HepG2 (cell line): ENCODE measurements around the gene NEURL2. TPM values are rescaled to one million over a fixed set of nuclear protein-coding genes. Genes with fewer than 3 reads are reported as not detected.

Experiments
- BATF2 ChIP-seq: sonication (generic); formaldehyde crosslinking; IDR thresholded peaks from 2 replicates; pipeline ENCODE4 v1.8.0; 2022; ENCODE audit warnings: mild to moderate bottlenecking, missing genetic modification reagents, moderate library complexity
- BHLHE40 ChIP-seq: IDR thresholded peaks from 2 replicates; pipeline ENCODE4 v1.6.1; 2011; ENCODE audit warnings: low read length, improper control_type of control experiment
- FOXA3 ChIP-seq: IDR thresholded peaks from 2 replicates; pipeline ENCODE4 v1.6.1; 2016; ENCODE audit warnings: missing genetic modification reagents, missing compliant biosample characterization
- FOXK2 ChIP-seq: fragments of 450-650 bp; IDR thresholded peaks from 2 replicates; pipeline ENCODE4 v1.6.1; 2016
- GMEB2 ChIP-seq: IDR thresholded peaks from 2 replicates; pipeline ENCODE4 v1.6.1; 2016; ENCODE audit warnings: missing biosample characterization, missing genetic modification reagents, low read depth
- HDAC1 ChIP-seq: sonication (generic); formaldehyde crosslinking; IDR thresholded peaks from 2 replicates; pipeline ENCODE4 v1.5.1; 2020; ENCODE audit warnings: mild to moderate bottlenecking, missing genetic modification reagents
- HDAC2 ChIP-seq: sonication (generic); formaldehyde crosslinking; IDR thresholded peaks from 2 replicates; pipeline ENCODE4 v1.4.0; 2020; ENCODE audit warnings: missing genetic modification reagents
- KLF15 ChIP-seq: sonication (generic); formaldehyde crosslinking; IDR thresholded peaks from 2 replicates; pipeline ENCODE4 v1.8.1; 2023; ENCODE audit warnings: borderline replicate concordance, mild to moderate bottlenecking, inconsistent platforms, missing genetic modification reagents, mixed read lengths
- MED1 ChIP-seq: sonication (generic); formaldehyde crosslinking; IDR thresholded peaks from 2 replicates; pipeline ENCODE4 v1.4.0; 2020; ENCODE audit warnings: missing genetic modification reagents
- MLXIP ChIP-seq: sonication (generic); formaldehyde crosslinking; IDR thresholded peaks from 2 replicates; pipeline ENCODE4 v1.9.0; 2021; ENCODE audit warnings: missing genetic modification reagents, borderline replicate concordance
- MZF1 ChIP-seq: sonication (generic); formaldehyde crosslinking; IDR thresholded peaks from 2 replicates; pipeline ENCODE4 v1.8.1; 2023; ENCODE audit warnings: mild to moderate bottlenecking, missing genetic modification reagents, borderline replicate concordance
- NCOR1 ChIP-seq: fragments of 200-600 bp; sonication (generic); IDR thresholded peaks from 2 replicates; pipeline ENCODE4 v1.7.0; 2017; ENCODE audit warnings: antibody characterized with exemption, low read length, borderline replicate concordance
- PAF1 ChIP-seq: IDR thresholded peaks from 2 replicates; pipeline ENCODE4 v1.6.1; 2016; ENCODE audit warnings: missing genetic modification reagents, missing compliant biosample characterization
- PPARG ChIP-seq: conservative IDR thresholded peaks from 2 replicates; pipeline ENCODE4 v1.6.1; 2016; ENCODE audit warnings: missing biosample characterization, missing genetic modification reagents
- PTBP1 ChIP-seq: fragments of 200-400 bp; formaldehyde crosslinking; IDR thresholded peaks from 2 replicates; pipeline ENCODE4 v1.6.1; 2018; ENCODE audit warnings: low read length, low read depth; ENCODE audit not compliant: poor library complexity, severe bottlenecking
- RARA ChIP-seq: IDR thresholded peaks from 2 replicates; pipeline ENCODE4 v1.6.1; 2016; ENCODE audit warnings: missing genetic modification reagents, missing compliant biosample characterization
- TEAD3 ChIP-seq: optimal IDR thresholded peaks from 2 replicates; pipeline ENCODE3; 2016; ENCODE audit warnings: borderline replicate concordance
- ZBTB39 ChIP-seq: sonication (generic); formaldehyde crosslinking; IDR thresholded peaks from 2 replicates; pipeline ENCODE4 v1.5.0; 2020; ENCODE audit warnings: missing genetic modification reagents
- ZBTB7B ChIP-seq: sonication (generic); formaldehyde crosslinking; IDR thresholded peaks from 2 replicates; pipeline ENCODE4 v1.4.0; 2020; ENCODE audit warnings: missing genetic modification reagents
- ZNF296 ChIP-seq: sonication (generic); formaldehyde crosslinking; conservative IDR thresholded peaks from 2 replicates; pipeline ENCODE4 v1.5.0; 2020; ENCODE audit warnings: mild to moderate bottlenecking, missing genetic modification reagents
- ZNF75D ChIP-seq: sonication (generic); formaldehyde crosslinking; IDR thresholded peaks from 2 replicates; pipeline ENCODE4 v1.8.1; 2023; ENCODE audit warnings: missing genetic modification reagents, mild to moderate bottlenecking, borderline replicate concordance
- ZNF839 ChIP-seq: sonication (generic); formaldehyde crosslinking; IDR thresholded peaks from 2 replicates; pipeline ENCODE4 v1.4.0; 2020; ENCODE audit warnings: missing genetic modification reagents, mild to moderate bottlenecking, borderline replicate concordance
- ZSCAN25 ChIP-seq: sonication (generic); formaldehyde crosslinking; IDR thresholded peaks from 2 replicates; pipeline ENCODE4 v1.8.0; 2022; ENCODE audit warnings: mild to moderate bottlenecking, missing genetic modification reagents
- polyA plus RNA-seq, 8 experiments: library from polyadenylated mRNA; depleted of rRNA in 3 of 8; stranded (reverse) in 7 of 8; unstranded in 1 of 8; fragments of >200 nt; fragmentation: Illumina TruSeq in 4 of 8; extraction: Trizol in 4 of 8; gene quantifications; 2 replicates each; pipeline versions ENCODE4 v1.2.1 to v1.2.3, GENCODE V29; 2011 to 2016; ENCODE audit warnings: low read depth in 4 of 8, missing spikeins in 1 of 8, mixed read lengths in 1 of 8; ENCODE audit not compliant: insufficient read depth in 1 of 8
- total RNA-seq, 5 experiments: library from RNA; depleted of rRNA; stranded (reverse); fragments of >200 nt; fragmentation: Illumina TruSeq; extraction: Trizol; gene quantifications; 2 replicates each; pipeline ENCODE4 v1.2.3, GENCODE V29; 2016; ENCODE audit warnings: low read depth in 1 of 5

NEURL2 gene
- total and polyA plus RNA-seq, 2 of the 13 experiments (the other 11 are each of a cell fraction or from before 2014, with no cell fraction given): 7.2 to 9.7 TPM

DNA sequence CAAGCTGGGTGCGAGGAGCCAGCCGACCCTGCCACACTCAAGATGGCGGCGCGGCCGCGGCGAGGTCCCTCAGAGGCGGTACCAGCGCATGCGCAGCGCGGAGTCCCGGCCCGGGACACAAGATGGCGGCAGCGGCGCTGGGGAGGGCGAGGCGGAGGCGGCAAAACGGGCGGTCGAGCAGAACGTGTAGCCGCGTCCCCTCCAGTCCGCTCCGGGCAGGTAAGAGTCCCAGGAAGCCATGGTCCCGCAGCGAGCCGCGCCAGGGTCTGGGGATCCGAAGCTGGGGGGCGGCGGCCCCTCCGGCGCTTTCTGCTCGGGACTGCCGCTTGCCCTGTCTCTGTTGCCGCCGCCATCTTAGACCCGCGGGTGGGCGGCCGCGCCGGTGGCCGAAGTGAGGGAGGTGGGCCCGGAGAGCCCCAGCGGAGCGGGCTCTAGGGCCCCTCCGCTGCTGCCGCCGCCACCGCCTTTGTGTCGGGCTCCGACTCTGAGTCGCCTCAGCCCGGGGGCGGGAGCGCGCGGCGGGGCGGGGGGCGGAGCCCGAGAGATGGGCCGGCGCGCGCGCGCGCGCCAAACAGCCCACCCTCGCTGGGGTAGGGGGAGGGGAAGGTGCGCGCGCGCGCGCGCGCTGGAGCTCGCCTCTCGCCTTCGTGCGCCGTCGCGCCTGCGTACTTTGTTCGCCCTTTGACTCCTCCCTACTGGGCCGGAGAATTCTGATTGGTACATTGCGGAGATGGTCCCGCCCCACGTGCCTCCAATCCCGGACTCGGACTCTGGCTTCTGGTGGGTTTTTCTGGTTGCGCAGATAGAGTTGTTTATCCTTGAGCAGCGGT lies 43.8 kb upstream of the NEURL2 start, which contains the start of gene PCIF1 (continued):
- TF ChIP-seq ZBTB39 (CRISPR knock-in tag) (no peak; the same call in 1 of the 2 replicates), PTBP1 (peak; percentile 97), TEAD3 (CRISPR knock-in tag) (peak; percentile 66), HDAC2 (CRISPR knock-in tag) (no peak; the same call in 1 of the 2 replicates), FOXK2 (peak; percentile 91), ZBTB7B (CRISPR knock-in tag) (0 out of 2 replicates have a peak, but pooled peaks have one; percentile 31), BATF2 (CRISPR knock-in tag) (no peak; the same call in 1 of the 2 replicates), ZNF75D (no peak; the same call in 1 of the 2 replicates), HDAC1 (CRISPR knock-in tag) (peak; percentile 86), MLXIP (CRISPR knock-in tag) (peak; percentile 93), NCOR1 (no peak), GMEB2 (CRISPR knock-in tag) (peak; percentile 66; the same call in 1 of the 2 replicates), MZF1 (CRISPR knock-in tag) (no peak; the same call in none of the 2 replicates), ZSCAN25 (CRISPR knock-in tag) (no peak), RARA (CRISPR knock-in tag) (peak; percentile 51), PAF1 (CRISPR knock-in tag) (0 out of 2 replicates have a peak, but pooled peaks have one; percentile 15), FOXA3 (peak; percentile 61), ZNF296 (peak; percentile 88; the same call in 1 of the 2 replicates), BHLHE40 (peak; percentile 43), ZNF839 (CRISPR knock-in tag) (peak; percentile 98), PPARG (CRISPR knock-in tag) (peak; percentile 45; the same call in 1 of the 2 replicates), MED1 (CRISPR knock-in tag) (peak; percentile 72), KLF15 (peak; percentile 95)
- TF ChIP-seq, all 625 proteins: peak for 418
